Epithelial cell of prostate (primary cell): Measurements from ENCODE around the gene MAST2.
"Not testable (repeated sequence)": the region's sequence is repeated elsewhere in the genome, so short reads cannot be mapped to it uniquely, and the experiment has no call there.

Experiments used
- DNase-seq: peaks from one replicate; pipeline ENCODE4 v3.0.0-alpha.2; 2011; ENCODE audit warnings: low read depth, low spot score
- H3K27ac ChIP-seq: fragments of 450-650 bp; 2 replicates; pipeline ENCODE4 v1.5.1; 2017; ENCODE audit warnings: mild to moderate bottlenecking

Gene MAST2

DNA sequence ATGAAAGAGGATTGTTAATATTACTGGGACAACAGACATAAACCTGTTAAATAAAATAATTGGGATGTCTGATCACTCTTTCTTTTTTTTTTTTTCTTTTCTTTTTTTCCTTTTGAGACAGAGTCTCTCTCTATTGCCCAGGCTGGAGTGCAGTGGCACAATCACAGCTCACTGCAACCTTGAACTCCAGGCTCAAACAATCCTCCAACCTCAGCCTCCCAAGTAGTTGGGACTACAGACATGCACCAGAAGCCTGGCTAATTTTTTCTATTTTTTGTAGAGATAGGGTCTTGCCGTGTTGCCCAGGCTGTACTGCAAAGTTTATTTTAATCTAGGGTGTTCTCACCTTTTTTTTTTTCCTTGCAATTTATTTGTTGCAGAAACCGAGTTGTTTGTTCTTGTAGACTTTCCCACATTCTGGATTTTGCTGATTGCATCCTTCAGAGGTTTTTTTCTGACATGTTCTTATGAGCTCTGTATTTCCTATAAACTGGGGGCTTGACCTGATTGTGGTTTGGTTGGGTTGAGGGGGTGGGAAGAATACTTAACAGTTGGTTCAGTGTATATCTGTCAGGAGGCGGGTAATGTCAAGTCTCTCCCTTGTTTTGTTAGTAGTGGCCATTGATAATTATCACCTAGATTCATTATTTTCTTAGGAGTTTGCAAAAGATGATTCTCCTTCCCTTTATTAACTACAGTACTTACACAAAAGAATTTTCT is 125.2 kb downstream of the MAST2 start:
- H3K27ac ChIP-seq, result peak overlapping the region; percentile 17
- DNase-seq, result no peak

DNA sequence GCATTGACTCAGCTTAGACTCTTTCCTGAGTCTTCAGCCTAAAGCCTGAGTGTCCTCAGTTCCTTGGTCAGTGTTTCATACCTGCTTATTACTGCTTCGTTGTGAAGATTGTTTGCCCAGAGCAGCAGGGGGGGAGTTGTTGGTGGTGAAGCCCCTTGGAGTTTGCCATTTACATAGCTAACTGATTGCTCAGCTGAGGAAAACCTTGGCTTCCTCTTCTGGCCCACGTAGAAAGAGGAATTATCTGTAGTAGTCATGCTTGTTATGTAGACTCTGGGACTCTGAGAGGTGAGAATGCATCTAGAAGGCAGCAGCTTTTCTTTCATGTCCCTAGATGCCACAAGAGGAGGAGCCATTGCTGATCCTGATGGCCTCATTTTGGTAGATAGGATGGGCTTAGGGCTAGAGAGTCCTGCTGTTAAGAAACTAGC is 125.9 kb downstream of the MAST2 start:
- H3K27ac ChIP-seq, result peak overlapping the region; percentile 17
- no peak for DNase-seq

DNA sequence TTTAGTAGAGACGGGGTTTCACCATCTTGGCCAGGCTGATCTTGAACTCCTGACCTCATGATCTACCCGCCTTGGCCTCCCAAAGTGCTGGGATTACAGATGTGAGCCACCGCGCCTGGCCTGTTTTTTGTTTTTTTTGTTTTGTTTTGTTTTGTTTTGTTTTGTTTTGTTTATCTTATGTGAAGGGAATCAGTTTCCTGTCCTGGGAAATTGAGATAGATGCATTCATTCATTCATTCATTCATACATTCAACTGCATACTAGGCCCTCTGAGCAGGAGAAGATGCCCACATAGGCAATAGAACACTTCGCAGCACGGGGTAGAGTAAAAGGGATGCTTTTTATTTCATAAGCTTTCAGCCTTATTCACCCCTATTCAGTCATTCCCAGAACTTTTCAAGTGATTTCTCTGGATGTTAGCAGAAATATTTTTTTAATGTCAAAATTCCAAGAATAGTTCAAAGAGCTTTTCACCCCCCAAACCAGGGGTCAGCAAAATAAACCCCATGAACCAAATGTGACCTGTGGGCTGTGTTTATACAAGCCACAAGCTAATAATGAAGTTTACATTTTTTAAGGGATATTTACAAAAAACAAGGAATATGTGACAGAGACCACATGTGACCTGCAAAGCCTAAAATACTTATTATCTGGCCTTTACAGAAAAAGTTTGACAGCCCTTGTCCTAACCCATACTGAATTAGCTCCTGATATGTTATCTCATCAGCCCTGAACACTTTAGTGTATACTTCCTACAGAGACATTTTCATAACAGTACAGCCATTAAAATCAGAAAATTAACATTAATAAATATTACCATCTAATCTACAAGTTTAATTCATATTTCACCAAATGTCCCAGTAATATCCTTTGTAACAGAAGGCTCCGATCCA is 127.1 kb downstream of the MAST2 start:
- H3K27ac ChIP-seq, result no peak overlapping the region
- no peak for DNase-seq

DNA sequence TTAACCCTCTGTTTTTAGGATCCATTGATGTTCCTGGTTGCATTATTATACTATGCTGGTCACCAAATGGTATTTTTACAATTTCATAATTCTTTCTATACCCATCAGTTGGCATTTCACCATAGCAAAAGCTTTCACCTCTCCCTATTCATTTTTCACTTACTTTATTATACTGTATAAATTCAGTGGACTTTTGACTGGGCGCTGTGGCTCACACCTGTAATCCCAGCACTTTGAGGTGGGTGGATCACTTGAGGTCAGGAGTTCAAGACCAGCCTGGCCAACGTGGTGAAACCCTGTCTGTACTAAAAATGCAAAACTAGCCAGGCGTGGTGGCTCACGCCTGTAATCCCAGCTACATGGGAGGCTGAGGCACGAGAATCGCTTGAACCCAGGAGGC is 128.8 kb downstream of the MAST2 start:
- H3K27ac ChIP-seq, DNase-seq: not testable (repeated sequence)

DNA sequence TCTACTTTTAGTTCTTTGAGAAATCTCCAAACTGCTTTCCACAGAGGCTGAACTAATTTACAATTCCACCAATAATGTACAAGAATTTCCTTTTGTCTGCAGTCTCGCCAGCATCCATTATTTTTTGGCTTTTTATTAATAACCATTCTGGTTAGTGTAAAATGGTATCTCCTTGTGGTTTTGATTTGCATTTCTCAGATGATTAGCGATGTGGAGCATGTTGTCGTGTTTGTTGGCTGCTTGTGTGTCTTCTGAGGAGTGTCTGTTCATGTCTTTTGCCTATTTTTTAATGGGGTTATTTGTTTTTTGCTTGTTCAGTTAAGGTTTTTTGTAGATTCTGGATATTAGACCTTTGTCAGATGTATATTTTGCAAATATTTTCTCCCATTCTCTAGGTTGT is 131.5 kb downstream of the MAST2 start:
- no peak for DNase-seq
- H3K27ac ChIP-seq, result no peak overlapping the region

DNA sequence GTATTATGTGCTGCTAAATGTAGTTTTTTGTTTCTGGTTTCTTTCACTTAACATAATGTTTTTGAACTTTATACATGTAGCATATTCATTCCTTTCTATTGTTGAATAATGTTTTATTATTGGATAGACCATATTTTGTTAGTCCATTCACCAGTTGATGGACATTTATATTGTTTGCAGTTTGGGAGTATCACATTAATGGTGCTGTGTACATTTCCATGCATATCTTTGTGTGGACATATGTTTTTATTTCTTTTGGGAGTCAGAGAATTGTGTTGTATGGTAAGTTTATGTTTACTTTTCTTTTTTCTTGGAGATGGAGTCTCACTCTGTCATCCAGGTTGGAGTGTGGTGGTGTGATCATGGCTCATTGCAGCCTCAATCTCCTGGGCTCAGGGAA is 134.6 kb downstream of the MAST2 start:
- H3K27ac ChIP-seq, result no peak overlapping the region
- no peak for DNase-seq

DNA sequence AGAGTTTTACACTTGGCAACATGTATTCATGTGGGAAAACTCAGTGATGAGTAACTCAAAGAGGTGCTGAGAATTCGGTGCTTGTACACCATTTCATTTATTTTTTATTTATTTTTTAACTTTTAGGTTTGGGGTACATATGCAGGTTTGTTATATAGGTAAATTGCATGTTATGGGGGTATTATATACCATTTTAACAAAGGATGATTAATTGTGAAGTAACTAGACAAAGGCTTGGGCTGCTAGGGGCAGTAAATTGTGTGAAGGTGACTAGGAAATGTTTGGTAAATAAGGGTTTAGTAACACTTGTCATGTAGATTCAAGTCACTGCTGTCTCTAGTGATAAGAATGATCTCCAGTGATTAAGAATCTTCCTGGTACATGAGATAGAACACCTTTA is 139.0 kb downstream of the MAST2 start:
- DNase-seq, result no peak
- no peak overlapping the region for H3K27ac ChIP-seq

DNA sequence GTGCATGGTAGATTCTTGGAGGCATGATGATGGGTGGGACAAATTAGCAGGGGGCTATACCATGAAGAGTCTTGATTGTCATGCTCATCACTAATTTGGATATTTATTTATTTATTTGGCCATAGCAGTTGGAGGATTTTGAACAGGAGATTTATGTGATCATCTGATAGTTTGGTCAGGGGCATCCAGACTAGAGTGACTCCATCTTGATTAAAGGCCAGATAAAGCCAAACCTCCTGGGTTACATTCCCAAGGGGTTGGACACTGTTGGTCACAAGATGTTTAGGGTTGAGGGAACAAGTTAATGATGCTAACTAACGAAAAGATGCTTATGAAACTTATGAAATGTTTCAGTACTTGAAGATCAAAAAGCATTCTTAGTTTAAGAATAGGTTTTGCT is 139.8 kb downstream of the MAST2 start:
- no peak overlapping the region for H3K27ac ChIP-seq
- no peak for DNase-seq

DNA sequence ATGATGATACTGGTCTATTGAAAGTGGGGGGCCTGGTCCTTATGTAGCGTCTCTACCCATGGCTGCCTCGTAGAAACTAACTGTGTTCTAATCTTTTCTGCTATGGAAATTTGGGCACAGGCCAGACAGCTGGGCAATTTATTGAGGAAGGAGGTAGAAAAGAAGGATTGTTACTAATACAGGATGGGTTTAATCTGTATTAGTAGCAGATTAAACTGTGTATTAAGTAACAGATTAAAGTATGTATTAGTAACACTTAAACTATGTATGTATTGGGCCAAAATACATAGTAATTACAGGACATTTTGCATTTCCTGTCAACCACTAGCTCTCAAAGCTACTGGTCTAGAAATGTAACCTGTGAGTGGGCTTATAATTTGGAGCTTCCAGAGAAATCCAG is 142.0 kb downstream of the MAST2 start:
- DNase-seq, result no peak
- H3K27ac ChIP-seq, result peak overlapping the region; percentile 11

DNA sequence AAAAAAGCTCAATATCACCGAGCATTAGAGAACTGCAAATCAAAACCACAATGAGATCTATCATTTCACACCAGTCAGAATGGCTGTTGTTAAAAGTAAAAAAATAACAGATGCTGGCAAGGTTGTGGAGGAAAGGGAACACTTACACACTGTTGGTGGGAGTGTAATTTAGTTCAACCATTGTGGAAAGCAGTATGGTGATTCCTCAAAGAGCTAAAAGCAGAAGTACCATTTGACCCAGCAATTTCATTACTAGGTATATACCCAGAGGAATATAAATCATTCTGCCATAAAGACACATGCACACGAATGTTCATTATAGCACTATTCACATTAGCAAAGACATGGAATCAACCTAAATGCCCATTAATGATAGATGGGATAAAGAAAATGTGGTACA is 146.1 kb downstream of the MAST2 start:
- not testable (repeated sequence) for DNase-seq

DNA sequence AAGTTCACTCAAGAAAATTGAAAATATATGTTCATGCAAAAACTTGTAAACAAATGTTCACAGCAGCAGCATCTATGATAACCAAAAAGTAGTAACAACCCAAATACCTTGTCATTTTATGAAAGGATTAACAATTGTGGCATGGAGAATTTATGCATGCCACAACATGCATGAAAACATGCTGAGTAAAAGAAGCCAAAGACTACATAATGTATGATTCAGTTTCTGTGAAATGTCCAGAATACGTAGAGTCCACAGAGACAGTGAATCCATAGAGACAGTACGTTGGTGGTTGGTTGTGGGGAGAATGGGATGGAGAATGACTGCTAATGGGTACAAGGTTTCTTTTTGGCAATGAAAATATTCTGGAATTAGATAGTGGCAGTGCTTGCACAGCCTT is 148.7 kb downstream of the MAST2 start:
- H3K27ac ChIP-seq, result peak overlapping the region; percentile 2
- DNase-seq, result peak; percentile 66

More for the DNA sequence above, 146.1 kb downstream of the MAST2 start:
- not testable (repeated sequence) for H3K27ac ChIP-seq

DNA sequence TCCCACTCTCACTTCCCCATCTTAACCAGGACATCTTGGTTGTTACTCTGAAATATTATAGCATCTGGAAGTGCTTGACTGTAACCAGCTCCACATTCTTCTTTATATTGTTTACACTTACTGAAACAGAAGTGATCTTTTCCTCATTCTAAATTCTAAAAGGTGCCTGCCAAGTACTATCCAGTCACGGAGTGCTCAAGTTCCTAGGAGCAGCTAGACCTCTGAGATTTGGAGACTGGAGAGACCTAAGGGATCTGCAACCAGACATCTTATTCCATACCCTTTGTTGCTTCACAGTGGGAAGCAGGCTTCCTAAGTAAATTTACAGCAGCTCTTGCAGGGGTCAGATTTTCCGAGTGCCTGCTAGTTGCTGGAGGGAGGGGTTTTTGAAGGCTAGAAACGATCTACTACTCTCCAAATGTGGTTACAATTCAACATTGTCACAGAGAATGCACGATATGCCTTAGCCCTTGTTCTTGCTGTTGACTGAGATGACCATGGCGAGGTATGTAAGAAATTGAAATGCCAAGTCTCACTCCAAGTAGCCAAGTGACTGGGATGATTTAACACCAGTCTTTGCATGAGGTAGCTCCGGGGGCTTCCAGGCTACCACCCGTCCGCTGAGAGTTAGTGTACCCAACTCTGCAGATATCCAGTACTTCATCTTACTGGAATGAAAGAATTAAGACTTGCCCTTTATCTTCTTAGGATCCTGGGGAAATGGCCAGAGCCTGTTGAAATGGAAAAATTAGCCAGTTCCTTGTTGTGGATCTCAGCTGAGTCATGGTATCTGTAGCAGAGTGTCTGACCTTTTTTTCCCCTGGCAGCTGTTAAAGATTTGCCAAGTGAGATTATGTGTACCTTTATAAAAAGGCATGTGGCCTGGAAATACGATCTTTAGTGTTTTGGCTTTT is 150.8 kb downstream of the MAST2 start:
- peak; percentile 36 for DNase-seq
- peak overlapping the region; percentile 53 for H3K27ac ChIP-seq

DNA sequence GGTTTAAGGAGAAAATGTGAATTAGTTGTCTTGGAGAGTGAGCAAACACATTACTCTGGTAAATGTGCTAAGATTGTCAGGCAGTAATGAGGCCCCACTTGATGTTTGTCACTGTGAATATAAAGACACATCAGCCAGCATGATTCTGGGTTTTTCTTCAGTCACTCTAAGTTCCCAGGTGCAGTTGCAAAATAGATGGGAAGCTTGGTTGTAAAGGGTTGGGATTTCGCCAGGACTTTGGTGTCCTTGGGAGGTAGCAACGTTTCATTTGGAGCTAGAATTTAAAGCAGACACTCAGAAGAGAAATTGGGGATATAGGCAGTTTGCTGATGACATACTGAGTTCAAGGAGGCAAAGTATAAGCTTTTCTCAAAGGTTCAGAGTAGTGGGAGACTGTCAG is 154.3 kb downstream of the MAST2 start:
- DNase-seq, result no peak
- no peak overlapping the region for H3K27ac ChIP-seq

DNA sequence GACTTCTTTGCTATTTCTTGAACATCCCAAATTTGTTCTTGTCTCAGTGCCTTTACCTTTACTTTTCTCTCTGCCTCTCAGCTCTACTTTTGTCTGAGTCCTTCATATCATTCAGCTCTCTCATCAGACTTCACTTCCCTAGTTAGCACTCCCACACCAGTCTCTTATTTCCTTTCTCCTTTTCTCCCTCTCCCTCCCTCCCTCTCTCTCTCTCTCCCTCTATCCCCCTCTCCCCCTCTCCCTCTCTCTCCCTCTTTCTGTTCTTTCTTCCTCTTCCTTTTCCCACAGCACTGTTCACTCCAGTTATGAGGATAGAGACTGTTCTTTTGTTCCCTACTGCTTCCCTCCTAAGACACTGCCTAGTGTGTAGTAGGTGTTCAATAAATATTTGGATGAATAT is 154.9 kb downstream of the MAST2 start:
- H3K27ac ChIP-seq, result no peak overlapping the region

DNA sequence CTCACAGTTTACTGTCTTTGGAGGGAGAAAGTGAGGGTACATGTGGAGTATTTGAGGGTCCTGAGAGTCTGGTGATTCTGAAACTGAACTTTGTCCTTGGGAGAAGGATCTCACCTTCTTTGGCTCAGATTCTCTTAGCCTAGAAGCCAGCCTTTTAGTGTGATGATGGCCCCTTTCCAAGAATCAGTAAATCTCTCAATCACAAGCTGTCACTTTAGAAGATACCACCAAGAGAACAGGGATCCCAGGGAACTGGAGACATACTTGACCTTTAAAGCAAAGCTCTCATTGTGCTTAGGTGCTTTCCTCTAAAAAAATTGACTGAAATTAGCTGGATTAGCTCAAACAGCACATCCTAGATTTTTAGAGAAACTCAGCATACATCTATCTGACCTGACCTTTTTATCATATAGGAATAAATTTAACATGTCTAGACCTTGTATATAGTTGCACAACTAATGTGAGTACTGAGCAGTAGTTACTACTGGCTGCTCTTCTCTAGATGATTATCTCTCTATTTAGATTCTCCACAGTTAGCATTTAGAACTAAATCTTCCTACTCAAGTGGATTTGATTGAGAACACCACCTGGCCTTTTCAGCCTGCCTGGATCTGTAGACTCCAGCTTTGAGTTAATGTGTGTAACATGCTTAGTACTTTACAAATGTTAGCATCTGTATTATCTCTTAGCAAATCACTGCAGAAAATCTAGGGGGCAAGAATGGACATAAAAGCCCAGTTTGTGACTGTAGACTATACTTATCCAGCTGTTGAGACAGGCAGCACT is 157.7 kb downstream of the MAST2 start:
- no peak overlapping the region for H3K27ac ChIP-seq
- DNase-seq, result no peak

More for the DNA sequence above, 154.9 kb downstream of the MAST2 start:
- DNase-seq, result no peak

DNA sequence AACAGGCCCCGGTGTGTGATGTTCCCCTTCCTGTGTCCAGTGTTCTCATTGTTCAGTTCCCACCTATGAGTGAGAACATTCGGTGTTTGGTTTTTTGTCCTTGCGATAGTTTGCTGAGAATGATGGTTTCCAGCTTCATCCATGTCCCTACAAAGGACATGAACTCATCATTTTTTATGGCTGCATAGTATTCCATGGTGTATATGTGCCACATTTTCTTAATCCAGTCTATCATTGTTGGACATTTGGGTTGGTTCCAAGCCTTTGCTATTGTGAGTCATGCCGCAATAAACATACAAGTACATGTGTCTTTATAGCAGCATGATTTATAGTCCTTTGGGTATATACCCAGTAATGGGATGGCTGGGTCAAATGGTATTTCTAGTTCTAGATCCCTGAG is 158.5 kb downstream of the MAST2 start:
- not testable (repeated sequence) for H3K27ac ChIP-seq, DNase-seq

DNA sequence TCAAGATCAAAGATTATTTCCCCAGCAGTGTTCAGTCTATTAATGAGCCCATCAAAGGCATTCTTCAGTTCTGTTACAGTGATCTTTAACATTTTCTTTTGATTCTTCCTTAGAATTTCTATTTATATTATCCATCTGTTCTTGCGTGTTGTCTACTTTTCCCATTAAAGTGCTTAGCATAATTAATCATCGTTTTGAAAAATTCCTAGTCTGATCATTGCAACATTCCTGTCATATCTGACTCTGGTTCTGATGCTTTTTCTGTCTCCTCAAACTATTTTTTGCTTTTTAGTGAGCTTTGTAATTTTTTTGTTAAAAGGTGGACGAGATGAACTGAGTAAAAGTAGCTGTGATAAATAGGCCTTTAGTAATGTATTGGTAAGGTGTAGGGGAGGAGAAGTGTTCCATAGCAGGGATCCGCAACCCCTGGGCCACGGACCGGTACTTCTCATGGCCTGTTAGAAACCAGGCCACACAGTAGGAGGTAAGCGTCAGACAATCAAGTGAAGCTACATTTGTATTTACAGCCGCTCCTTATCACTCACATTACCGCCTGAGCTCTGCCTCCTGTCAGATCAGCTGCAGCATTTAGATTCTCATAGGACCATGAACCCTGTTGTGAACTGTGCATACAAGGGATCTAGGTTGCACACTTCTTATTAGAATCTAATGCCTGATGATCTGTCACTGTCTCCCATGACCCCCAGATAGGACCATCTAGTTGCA is 165.7 kb downstream of the MAST2 start:
- DNase-seq, result no peak
- no peak overlapping the region for H3K27ac ChIP-seq

DNA sequence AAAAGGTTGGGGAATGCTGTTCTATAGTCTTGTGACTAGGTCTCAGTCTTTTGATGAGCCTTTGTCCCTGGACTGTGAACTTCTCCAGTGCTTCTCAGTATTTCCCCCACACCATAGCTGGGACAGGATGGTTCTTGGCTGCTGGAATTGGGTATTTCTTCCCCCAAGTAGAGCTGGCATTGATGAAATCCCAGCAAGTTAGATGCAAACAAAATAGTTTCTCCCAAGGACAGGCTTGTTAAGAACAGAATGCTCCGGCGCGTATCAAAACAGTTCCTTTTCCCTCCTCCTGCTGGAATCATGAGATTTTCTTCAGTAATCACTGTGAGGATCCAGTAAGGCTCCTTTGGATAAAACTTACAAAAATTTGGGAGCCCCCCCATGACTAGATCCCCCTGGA is 166.5 kb downstream of the MAST2 start:
- no peak overlapping the region for H3K27ac ChIP-seq
- DNase-seq, result no peak

DNA sequence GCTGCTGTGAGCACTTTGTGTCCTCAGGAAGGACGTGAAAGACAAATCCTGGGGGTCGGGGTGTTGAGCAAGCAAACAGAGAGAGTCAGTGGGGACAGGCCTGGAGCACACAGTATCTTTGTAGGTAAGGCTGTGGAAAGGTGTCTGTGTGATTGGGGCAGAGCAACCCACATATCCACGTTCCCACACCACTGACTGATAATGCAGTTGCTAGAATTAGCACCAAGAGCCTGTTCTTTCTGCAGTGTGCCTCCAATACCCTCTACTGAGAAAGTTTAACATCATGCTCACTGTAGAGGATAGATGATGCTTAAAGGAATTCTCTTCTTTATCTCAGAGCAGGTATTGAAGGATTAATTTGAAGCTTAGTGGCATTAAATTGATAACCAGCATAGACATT is 167.9 kb downstream of the MAST2 start:
- DNase-seq, result no peak

More for the DNA sequence above, 167.9 kb downstream of the MAST2 start:
- no peak overlapping the region for H3K27ac ChIP-seq
